ENCODE results near the gene KRTAP10-7.
"Not testable (repeated sequence)": the region's sequence is repeated elsewhere in the genome, so short reads cannot be mapped to it uniquely, and the experiment has no call there.

Gene KRTAP10-7

DNA sequence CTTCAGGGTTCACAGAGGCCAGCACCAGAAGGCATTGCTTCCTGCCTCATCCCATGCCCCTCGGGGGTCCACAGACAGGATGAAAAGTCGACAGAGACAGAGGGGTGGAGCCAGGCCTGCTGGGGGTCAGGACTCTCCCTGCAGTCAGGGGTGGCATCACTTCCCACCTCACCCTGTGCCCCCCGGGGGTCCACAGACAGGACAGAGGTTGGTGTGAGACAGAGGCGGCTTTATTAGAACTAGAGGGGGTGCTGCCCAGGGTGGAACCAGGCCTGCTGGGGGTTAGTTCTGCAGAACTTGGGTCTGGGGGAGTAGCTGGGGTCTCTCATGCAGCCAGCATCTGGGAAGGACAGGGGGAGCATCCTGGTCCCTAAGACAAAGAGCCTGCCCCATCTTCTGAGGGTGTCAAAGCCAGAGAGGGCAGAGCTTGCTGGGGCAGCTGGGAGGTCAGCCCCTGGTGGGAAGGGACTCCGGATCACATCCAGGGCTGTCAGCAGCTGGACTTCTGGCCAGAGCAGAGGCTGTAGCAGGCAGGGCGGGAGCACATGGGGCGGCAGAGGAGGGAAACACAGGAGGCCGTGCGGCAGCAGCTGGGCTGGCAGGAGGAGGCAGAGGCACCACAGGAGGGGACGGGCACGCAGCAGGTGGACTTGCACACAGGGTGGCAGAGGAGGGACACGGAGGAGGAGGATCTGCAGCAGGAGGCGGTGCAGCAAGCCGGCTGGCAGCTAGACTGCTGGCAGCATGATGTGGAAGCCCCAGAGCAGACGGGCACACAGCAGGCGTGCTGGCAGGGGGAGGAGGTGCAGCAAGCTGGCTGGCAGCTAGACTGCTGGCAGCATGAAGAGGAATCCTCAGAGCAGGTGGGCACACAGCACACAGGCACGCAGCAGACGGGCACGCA lies 9.2 kb upstream of the KRTAP10-7 start:
- not testable (repeated sequence) for DNase-seq

GRCh38 chr21:44591801-44592130 lies 8.6 kb upstream of the KRTAP10-7 start:
- not testable (repeated sequence) for DNase-seq

GRCh38 chr21:44592446-44593311 lies 7.7 kb upstream of the KRTAP10-7 start, which contains the start of gene KRTAP10-6:
Gene KRTAP10-6, minus strand, starts transcription at chr21:44592505. Its CDS starts 21 bp downstream, at chr21:44592484.
- no peak for DNase-seq

DNA sequence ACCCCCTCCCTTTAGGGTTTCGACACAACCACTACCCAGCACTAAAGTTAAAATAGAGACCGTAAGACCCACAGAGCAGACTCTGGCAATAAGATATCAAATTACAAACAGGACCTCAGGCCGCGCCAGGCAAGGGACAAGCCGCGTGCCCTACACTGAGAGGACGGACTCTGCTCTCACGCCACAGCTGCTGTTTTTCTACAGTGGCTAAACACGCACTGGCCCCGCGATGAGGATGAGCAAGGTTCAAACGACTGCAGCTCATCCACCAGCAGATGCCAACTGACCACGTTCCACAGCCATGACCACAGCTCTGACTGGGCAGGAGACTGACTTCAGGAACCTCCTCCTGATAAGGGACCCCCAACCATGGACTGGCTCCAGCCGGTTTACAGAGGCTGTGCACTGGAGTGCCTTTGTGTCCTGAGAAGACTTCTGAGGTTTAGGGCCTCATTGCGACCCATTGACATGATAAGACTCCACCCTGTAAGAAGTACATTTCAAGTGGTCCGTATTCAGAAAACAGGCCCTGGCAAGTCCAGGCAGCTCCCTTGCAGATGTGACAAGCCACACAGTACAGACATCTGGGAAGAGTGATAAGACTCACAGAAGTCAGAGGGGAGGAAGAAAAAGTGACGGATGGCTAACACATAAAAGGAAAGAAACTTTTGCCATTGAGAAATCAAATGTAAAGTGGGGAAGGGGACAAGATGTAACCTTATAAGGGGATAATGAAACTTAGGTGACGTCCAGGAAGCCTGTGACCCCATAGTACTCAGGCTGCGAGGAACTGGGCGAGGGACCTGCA lies 6.6 kb upstream of the KRTAP10-7 start:
- DNase-seq: no peak

GRCh38 chr21:44594406-44594916 lies 5.9 kb upstream of the KRTAP10-7 start:
- DNase-seq: no peak

GRCh38 chr21:44595524-44595923 lies 4.9 kb upstream of the KRTAP10-7 start:
- DNase-seq: no peak

GRCh38 chr21:44596068-44596725 lies 4.2 kb upstream of the KRTAP10-7 start:
- no peak for DNase-seq

- no peak for DNase-seq
These were observed 2.3 kb upstream of the KRTAP10-7 start for GRCh38 chr21:44598061-44598460.

- DNase-seq: no peak
These were observed 950 bp upstream of the KRTAP10-7 start for GRCh38 chr21:44599264-44600029.

DNA sequence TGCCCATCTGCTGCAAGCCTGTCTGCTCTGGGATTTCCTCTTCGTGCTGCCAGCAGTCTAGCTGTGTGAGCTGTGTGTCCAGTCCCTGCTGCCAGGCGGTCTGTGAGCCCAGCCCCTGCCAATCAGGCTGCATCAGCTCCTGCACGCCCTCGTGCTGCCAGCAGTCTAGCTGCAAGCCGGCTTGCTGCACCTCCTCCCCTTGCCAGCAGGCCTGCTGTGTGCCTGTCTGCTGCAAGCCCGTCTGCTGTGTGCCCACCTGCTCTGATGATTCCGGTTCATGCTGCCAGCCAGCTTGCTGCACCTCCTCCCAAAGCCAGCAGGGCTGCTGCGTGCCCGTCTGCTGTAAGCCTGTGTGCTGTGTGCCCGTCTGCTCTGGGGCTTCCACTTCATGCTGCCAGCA lies 694 bp downstream of the KRTAP10-7 start:
- not testable (repeated sequence) for DNase-seq

DNA sequence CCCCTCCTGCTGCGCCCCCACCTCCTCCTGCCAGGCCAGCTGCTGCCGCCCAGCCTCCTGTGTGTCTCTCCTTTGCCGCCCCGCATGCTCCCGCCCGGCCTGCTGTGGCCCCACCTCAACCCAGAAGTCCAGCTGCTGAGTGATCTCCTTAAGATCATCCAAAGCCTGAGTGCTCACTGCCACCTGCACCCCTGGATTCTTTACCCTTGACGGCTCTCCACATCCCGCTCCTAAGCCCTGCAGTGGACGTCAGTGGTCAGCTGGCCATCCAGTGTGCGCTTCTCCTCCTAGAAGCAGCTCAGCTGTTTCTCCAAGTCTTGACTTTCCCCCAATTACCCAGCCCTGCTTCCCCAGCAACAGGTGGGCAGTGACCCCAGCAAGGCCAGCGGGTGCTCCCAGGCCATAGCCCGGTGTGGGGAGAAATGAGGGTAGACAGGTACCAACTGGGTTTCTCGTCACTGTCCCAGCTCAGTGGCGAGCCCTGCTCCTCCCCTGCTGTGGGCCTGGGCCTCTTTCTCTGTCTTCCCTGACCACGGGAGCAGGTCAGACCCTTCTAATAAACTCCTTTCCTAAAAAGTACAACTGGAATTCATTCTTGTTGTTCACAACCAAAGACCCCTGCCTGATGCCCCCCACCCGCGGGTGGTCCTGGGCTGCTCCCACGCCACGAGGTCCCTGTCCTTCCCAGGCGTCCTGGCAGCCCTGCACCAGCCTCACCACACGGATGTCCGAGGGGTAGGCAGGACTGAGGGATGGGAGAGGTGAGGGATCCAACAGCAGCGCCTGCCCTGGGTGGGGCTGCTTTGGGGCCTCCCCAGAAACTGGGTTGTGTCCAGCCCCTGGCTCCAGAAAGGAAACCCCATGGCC lies 1.4 kb downstream of the KRTAP10-7 start:
- no peak for DNase-seq

GRCh38 chr21:44602463-44602850 lies 2.1 kb downstream of the KRTAP10-7 start:
- DNase-seq: no peak

GRCh38 chr21:44603109-44603875 lies 2.9 kb downstream of the KRTAP10-7 start:
- DNase-seq: no peak

DNA sequence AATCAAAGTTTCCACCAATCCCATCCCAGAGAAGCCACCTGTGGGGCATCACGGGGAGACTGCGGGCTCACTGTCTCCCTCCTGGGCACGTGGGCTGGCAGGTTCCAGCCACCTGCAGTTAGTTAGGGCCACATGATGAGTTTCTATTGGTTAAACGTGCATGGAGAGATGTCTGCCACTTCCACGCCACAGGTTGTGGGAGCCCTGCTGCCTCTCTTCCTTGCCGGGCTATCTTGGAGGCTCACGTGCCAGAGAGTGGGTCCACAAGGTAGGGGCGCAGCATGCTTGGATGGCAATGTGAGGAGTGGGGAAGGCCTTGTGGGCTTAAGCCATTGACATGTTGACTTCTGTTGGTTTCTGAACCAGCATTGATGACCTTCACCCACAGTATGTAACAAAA lies 3.5 kb downstream of the KRTAP10-7 start:
- DNase-seq: no peak

- DNase-seq: no peak
These were observed 6.1 kb downstream of the KRTAP10-7 start for GRCh38 chr21:44606495-44606894.

GRCh38 chr21:44609193-44609592 lies 8.8 kb downstream of the KRTAP10-7 start:
- DNase-seq: no peak

DNA sequence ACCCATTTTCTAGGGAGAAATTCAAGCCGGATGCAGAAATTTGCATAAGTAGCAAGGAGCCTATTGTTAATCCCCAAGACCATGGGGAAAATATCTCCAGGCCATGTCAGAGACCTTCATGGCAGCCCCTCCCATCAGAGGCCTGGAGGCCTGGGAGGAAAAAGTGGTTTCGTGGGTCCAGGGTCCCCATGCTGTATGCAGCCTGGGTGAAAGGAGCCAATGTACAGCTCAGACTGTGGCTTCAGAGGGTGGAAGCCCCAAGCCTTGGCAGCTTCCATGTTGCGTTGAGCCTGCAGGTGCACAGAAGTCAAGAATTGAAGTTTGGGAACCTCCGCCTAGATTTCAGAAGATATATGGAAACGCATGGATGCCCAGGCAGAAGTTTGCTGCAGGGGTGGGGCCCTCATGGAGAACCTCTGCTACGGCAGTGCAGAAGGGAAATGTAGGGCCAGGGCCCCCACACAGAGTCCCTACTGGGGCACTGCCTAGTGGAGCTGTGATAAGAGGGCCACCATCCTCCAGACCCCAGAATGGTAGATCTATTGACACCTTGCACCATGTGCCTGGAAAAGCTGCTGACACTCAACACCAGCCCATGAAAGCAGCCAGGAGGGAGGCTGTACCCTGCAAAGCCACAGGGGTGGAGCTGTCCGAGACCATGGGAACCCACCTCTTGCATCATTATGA lies 9.9 kb downstream of the KRTAP10-7 start:
- not testable (repeated sequence) for DNase-seq

DNA sequence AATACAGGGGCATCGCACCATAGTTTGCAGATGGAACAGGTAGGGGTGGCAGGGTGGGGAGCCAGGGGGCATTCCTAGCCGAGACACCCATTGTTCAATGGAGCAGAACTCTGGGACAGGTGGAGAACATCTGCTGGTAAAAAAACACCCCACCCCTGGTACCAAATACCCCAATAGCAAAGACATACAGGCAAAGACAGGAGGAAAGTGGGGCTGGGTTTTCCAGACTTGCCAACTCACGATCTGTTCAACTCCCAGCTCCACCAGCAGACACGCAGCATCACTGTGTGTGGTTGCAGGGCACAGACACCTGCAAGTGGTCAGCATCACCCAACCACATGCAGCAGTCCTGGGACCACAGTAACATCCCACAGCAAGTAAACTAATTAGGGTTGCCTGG lies 11.2 kb downstream of the KRTAP10-7 start:
- DNase-seq: no peak

DNA sequence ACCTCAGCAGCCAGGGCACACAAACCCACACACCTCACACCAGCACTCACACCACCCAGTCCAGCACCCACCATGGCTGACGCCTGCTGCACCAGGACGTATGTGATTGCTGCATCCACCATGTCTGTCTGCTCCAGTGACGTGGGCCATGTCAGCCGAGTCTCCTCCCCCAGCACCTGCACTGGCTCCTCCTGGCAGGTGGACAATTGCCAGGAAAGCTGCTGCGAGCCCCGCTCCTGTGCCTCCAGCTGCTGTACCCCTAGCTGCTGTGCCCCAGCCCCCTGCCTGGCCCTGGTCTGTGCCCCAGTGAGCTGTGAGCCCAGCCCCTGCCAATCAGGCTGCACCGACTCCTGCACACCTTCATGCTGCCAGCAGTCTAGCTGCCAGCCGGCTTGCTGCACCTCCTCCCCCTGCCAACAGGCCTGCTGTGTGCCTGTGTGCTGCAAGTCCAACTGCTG lies 11.7 kb downstream of the KRTAP10-7 start, which contains the start of gene KRTAP10-8:
Gene KRTAP10-8 (plus strand): TSS at position 51 of the 458 bp plus-strand sequence. CDS start 22 bp downstream, at position 73.
- no peak for DNase-seq
